K562 (cell line): ENCODE results near the gene SAFB. TPM values are rescaled to one million over a fixed set of nuclear protein-coding genes. Genes with fewer than 3 reads are reported as not detected.
"Not testable (repeated sequence)": the region's sequence is repeated elsewhere in the genome, so short reads cannot be mapped to it uniquely, and the experiment has no call there.

Source experiments
- ATAC-seq: fragments of 200-7000 bp; cut with Tn5 transposase; 3 replicates; pipeline ENCODE4 v1.9.1; 2020; ENCODE audit warnings: moderate library complexity
- BruUV-seq: library from RNA; stranded (reverse); fragments of 400-500 nt; replicated peaks from 2 replicates; lab custom pipeline; 2021; lab: Mats Ljungman, UMichigan
- CTCF ChIA-PET: fragments of 300-600 bp; formaldehyde crosslinking; extraction: SDS; loops from one replicate; lab custom pipeline; 2021; ENCODE audit warnings: low intra/inter-chr PET ratio; lab: Yijun Ruan, JAX
- POLR2A ChIA-PET: fragments of 300-600, 350-650 bp; sonication (Branson Sonifier 250); formaldehyde crosslinking; extraction: SDS; loops from one replicate; lab custom pipeline; 2021; ENCODE audit warnings: antibody characterized with exemption, inconsistent platforms; lab: Yijun Ruan, JAX
- DNase-seq, 4 experiments: peaks; one replicate each; pipeline versions ENCODE4 v3.0.0 to v3.0.0-alpha.2; 2011 to 2018; ENCODE audit warnings: low spot score in 3 of 4, mixed read lengths in 3 of 4; ENCODE audit errors: extremely low read depth in 1 of 4
- FAIRE-seq: peaks from 2 replicates; lab custom pipeline; 2011; peaks lifted over from hg19 to GRCh38; lab: Jason Lieb, UNC
- H2AFZ ChIP-seq: 2 replicates; pipeline ENCODE4 v1.6.0; 2011; ENCODE audit warnings: low read depth, low read length, control low read depth, inconsistent platforms
- H3K27ac ChIP-seq: fragments of 200-600 bp; 3 replicates; pipeline ENCODE4 v1.8.0; 2011; ENCODE audit warnings: low read depth, mild to moderate bottlenecking, control low read depth, inconsistent platforms, low read length, moderate library complexity, mixed read lengths; ENCODE audit errors: extremely low read depth
- H3K27me3 ChIP-seq, 2 experiments: fragments of 300-600 bp in 1 of 2; 2 replicates in 1 of 2; 3 replicates in 1 of 2; pipeline versions ENCODE4 v1.6.0 to v1.8.0; 2011; ENCODE audit warnings: inconsistent platforms in 2 of 2, low read length in 2 of 2, mild to moderate bottlenecking in 1 of 2, mixed read lengths in 1 of 2, moderate library complexity in 1 of 2; ENCODE audit not compliant: control insufficient read depth in 2 of 2, insufficient read depth in 2 of 2
- H3K36me3 ChIP-seq: fragments of 300-600 bp; 3 replicates; pipeline ENCODE4 v1.8.0; 2011; ENCODE audit warnings: mild to moderate bottlenecking, low read length, inconsistent platforms; ENCODE audit not compliant: control insufficient read depth, insufficient read depth
- H3K4me1 ChIP-seq, 2 experiments: fragments of 200-600 bp in 1 of 2; replicated peaks in 1 of 2; 2 replicates in 1 of 2; 3 replicates in 1 of 2; pipeline versions ENCODE4 v1.5.1 to v1.8.0; 2011; ENCODE audit warnings: inconsistent platforms in 2 of 2, low read length in 2 of 2, mild to moderate bottlenecking in 1 of 2, mixed read lengths in 1 of 2, moderate library complexity in 1 of 2; ENCODE audit not compliant: control insufficient read depth in 2 of 2, insufficient read depth in 2 of 2
- H3K4me2 ChIP-seq: 2 replicates; pipeline ENCODE4 v1.6.1; 2011; ENCODE audit warnings: low read length, control low read depth, inconsistent platforms, mixed read lengths; ENCODE audit not compliant: insufficient read depth
- H3K4me3 ChIP-seq: fragments of 200-600 bp; sonication (generic), shearing (Covaris generic); 2 replicates; pipeline ENCODE4 v1.5.1; 2016; ENCODE audit warnings: control low read depth, inconsistent platforms
- H3K79me2 ChIP-seq: fragments of 200-600 bp; 3 replicates; pipeline ENCODE4 v1.8.0; 2011; ENCODE audit warnings: low read length, inconsistent platforms; ENCODE audit not compliant: control insufficient read depth, insufficient read depth
- H3K9ac ChIP-seq, 2 experiments: 2 replicates each; pipeline versions ENCODE4 v1.6.0 to v1.6.1; 2011; ENCODE audit warnings: low read depth in 2 of 2, low read length in 2 of 2, control low read depth in 1 of 2, inconsistent platforms in 1 of 2, mild to moderate bottlenecking in 1 of 2, mixed read lengths in 1 of 2; ENCODE audit not compliant: insufficient read depth in 1 of 2
- H3K9me1 ChIP-seq: one replicate; pipeline ENCODE4 v1.6.0; 2011; ENCODE audit warnings: inconsistent platforms, mild to moderate bottlenecking, low read length, moderate library complexity; ENCODE audit not compliant: control insufficient read depth, insufficient read depth
- H3K9me3 ChIP-seq: replicated peaks from 2 replicates; pipeline ENCODE4 v1.5.1; 2011; ENCODE audit warnings: low read depth, low read length, inconsistent platforms; ENCODE audit not compliant: control insufficient read depth, insufficient read depth
- H4K20me1 ChIP-seq: replicated peaks from 2 replicates; pipeline ENCODE4 v1.6.1; 2011; ENCODE audit warnings: low read length, inconsistent platforms, mixed read lengths; ENCODE audit not compliant: control insufficient read depth, insufficient read depth
- CHD1 ChIP-seq: fragments of 200-600 bp; sonication (generic); IDR thresholded peaks from one replicate; pipeline ENCODE4 v1.6.1; 2012; ENCODE audit warnings: mild to moderate bottlenecking, moderate library complexity, low read length, inconsistent platforms
- WGBS: fragments of 100-300 bp; shearing (Covaris generic); methylation state at CpG from one replicate; pipeline ENCODE4 v1.1.6; 2016; ENCODE audit warnings: low coverage, mixed read lengths; ENCODE audit not compliant: insufficient coverage; ENCODE audit errors: missing lambda C conversion rate; 5-methylcytosine and 5-hydroxymethylcytosine counted together
- in situ Hi-C: fragments of 300-500 bp; cut with MboI; formaldehyde crosslinking; loops from 4 replicates; pipeline ENCODE4 v1.15.0; 2018; ENCODE audit warnings: inconsistent platforms, mixed read lengths
- intact Hi-C: fragments of 100-400 bp; cut with micrococcal nuclease; formaldehyde crosslinking; loops from 2 replicates; pipeline ENCODE4 v1.14.2; 2022
- polyA plus RNA-seq, 8 experiments: library from polyadenylated mRNA; depleted of rRNA in 4 of 8; stranded (reverse) in 5 of 8; unstranded in 3 of 8; fragments of >200 nt; fragmentation: Nextera tagmentation in 2 of 8; fragmentation: Illumina TruSeq in 1 of 8; extraction: Ambion mirVana in 2 of 8; extraction: Trizol in 1 of 8; gene quantifications; 2 replicates each; pipeline versions ENCODE4 v1.2.1 to v1.2.3, GENCODE V29; 2011 to 2014; ENCODE audit warnings: inconsistent platforms in 1 of 8, missing spikeins in 1 of 8
- total RNA-seq, 7 experiments: library from RNA; depleted of rRNA in 6 of 7; stranded (reverse); fragments of >200 nt in 6 of 7; fragmentation: Illumina TruSeq in 2 of 7; extraction: Trizol in 2 of 7; gene quantifications; 2 replicates each; pipeline versions ENCODE4 v1.2.1 to v1.2.3, GENCODE V29; 2011 to 2021; ENCODE audit warnings: low replicate concordance in 1 of 7

The SAFB gene
- total and polyA plus RNA-seq, 9 of the 15 experiments (the other 6 are each of a cell fraction or from before 2014, with no cell fraction given), result 1.1 to 151 (median 83.1) TPM

DNA sequence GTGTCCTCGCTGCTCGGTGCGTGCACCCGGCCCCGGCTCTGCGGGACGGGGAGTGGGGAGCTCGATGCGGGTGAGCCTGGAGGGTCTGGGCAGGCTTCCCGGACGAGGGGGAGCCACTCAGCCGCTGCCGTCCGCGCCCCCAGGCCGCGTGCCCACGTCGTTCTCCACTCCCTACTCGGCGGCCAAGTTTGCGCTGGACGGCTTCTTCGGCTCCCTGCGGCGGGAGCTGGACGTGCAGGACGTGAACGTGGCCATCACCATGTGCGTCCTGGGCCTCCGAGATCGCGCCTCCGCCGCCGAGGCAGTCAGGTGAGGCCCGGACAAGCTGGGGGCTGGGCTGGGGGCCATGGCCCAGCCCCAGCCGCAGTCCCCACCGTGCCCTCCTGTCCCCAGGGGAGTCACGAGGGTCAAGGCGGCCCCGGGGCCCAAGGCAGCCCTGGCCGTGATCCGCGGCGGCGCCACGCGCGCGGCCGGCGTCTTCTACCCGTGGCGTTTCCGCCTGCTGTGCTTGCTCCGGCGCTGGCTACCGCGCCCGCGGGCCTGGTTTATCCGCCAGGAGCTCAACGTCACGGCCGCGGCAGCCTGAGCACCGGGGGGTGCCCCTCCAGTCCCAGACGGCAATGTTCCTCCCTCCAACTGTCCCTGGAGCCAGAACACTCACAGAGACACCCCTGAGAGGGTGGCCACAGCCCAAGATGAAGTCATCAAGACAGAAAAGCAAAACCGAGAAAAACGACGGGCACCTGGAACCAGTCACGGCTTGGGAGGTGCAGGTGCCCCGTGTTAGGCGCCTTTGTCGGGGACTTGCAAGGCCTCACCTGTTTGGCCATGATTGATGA is 64.7 kb downstream of the SAFB start (continued):
- no peak for TF ChIP-seq CHD1

DNA sequence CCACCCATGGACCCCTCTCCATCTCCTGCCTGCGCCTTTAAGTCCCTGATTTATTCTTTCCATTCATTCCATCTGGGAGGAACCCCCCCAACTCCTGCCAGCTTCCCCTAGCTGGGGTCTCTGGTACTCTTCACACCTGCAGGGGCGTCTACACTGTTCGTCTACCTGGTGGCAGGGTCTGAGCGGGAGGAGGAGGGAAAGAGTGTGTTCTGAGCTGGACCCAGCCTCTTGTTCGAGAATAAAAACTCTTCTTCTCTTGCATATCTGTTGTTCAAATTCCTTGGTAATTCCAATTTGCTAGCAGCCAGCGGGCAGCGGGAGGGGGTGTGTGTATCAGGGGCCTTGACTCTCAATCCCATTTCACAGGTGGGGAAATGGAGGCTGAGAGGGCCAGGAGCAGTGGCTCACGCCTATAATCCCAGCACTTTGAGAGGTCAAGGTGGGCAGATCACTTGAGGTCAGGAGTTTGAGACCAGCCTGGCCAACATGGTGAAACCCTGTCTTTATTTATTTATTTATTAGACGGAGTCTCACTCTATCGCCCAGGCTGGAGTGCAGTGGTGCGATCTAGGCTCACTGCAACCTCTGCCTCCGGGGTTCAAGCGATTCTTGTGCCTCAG is 65.5 kb downstream of the SAFB start:
- POLR2A ChIA-PET, result interaction anchor here (0.5 to 3.0 kb wide), 4 partner anchors 66 to 294 kb away, joined by 3 to 16 read pairs (median 4); partner anchors contain the start of genes DUS3L, SAFB and SAFB2
- BruUV-seq, H3K9ac ChIP-seq, CTCF ChIA-PET, FAIRE-seq, H3K27me3 ChIP-seq, H3K4me2 ChIP-seq, H3K27ac ChIP-seq, H2AFZ ChIP-seq, DNase-seq, H3K9me3 ChIP-seq, in situ Hi-C loops, H3K4me3 ChIP-seq, ATAC-seq: not testable (repeated sequence)
- Histone ChIP-seq H3K79me2 (peaks cover 34% of the 10 kb centered on the region), H4K20me1 (peaks cover 31% of the 10 kb centered on the region), H3K36me3 (peaks cover 31% of the 10 kb centered on the region), H3K4me1 (peaks cover 20 to 59% of the 10 kb centered on the region in 2 experiments), H3K9me1 (peaks cover 15% of the 10 kb centered on the region)
- intact Hi-C loops, result loop anchor here (10.0 kb wide), 1 partner anchor 64 kb away; the partner anchor contains the start of genes SAFB and SAFB2
- WGBS, result 89% methylated on average over 13 of the region's 13 CpGs
